Measurements from ENCODE around the gene PCP4.

PCP4 gene

GRCh38 chr21:39972976-39973770 is 105.9 kb downstream of the PCP4 start:
- no peak for DNase-seq (ENCODE audit: low spot score)

- peak; percentile 22 for DNase-seq (ENCODE audit: low spot score)
These were observed 109.6 kb downstream of the PCP4 start for GRCh38 chr21:39976800-39977199.
